Putamen (tissue), 1 donor: ENCODE measurements around the gene PDE4D.

Source experiments
- DNase-seq: peaks from one replicate; pipeline ENCODE4 v3.0.0-alpha.2; 2016; ENCODE audit warnings: low spot score

PDE4D gene

DNA sequence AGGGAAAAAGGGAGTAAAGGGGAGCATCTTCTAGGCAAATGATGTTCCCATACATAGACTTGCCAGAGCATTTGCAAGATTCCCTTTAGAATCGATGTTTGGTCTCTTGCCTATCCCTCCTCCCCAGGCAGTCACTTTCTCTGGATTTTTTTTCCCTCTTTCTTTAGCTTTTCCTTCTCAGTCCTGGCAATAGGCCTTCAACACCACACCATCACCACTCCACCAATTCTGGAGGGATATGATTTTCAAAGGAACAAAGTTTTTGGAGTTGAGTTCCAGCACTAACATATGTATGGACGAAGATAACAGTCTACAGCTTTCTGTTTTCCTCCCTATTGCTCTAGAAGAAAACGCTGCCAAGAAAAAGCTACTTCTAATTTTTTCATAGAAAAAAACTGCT lies 377.4 kb downstream of the PDE4D start:
- no peak for DNase-seq

- DNase-seq, result no peak
These were observed 387.1 kb downstream of the PDE4D start for GRCh38 chr5:59506285-59506877.

- no peak for DNase-seq
These were observed 389.5 kb downstream of the PDE4D start for GRCh38 chr5:59504043-59504442.

DNA sequence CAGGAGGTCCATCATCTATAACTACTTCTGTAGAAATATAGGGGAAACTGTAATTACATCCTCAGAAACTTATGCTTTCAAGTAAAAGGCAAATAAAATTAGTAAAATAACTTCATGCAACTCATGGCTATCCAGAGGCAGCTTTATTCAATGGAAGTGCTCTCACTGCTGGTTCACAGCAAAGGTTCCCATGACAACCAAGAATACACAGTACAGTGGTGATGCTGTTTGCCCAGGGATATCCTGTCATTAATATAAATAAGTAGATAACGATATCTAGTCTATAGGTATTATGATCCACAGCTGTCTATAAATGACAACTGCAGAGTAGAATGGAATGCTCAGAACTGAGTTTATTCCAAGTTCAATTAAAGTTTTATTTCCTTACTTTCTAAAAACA lies 390.3 kb downstream of the PDE4D start:
- DNase-seq, result no peak

DNA sequence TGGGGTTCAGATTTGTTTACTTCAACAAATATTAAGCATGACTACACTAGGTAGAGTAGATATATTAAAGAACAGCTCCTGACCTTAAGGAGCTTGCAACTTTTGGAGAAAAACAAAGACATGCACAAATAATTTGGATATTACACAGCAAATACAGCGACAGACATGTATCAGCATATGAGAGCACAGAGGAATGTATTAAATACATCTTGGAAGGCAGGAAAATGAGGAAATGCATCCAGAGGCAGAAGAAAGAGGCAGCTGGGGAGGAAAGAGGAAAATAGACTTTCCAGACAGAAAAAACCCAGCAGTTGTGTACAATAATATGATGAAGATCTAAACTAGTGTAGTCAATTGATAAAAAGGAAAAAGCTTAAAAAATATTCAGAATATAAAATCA lies 392.2 kb downstream of the PDE4D start:
- no peak for DNase-seq

DNA sequence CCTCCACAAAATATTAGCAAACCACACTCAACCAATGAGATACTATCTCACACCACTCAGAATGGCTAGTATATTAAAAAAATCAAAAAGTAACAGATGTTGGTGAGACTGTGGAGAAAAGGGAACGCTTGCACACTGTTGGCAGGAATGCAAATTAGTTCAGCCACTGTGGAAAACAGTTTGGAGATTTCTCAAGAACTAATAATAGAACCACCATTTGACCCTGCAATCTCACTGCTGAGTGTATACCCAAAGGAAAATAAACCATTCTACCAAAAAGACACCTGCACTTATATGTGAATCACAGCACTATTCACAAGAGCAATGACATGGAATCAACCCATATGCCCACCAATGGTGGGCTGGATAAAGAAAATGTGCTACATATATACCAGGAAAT lies 393.5 kb downstream of the PDE4D start:
- no peak for DNase-seq

DNA sequence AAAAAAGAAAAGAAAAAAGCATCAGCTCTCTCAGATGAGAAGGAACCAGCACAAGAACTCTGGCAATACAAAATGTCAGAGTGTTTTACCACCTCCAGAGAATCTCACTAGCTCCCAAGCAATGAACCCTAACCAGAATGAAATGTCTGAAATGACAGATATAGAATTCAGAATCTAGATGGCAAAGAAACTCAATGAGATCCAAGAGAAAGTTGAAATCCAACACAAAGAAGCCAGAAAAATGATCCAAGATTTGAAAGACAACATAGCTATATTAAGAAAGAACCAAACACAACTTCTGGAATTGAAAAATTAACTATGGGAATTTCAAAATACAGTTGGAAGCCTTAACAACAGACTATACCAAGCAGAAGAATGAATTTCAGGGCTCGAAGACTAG lies 396.3 kb downstream of the PDE4D start:
- no peak for DNase-seq

DNA sequence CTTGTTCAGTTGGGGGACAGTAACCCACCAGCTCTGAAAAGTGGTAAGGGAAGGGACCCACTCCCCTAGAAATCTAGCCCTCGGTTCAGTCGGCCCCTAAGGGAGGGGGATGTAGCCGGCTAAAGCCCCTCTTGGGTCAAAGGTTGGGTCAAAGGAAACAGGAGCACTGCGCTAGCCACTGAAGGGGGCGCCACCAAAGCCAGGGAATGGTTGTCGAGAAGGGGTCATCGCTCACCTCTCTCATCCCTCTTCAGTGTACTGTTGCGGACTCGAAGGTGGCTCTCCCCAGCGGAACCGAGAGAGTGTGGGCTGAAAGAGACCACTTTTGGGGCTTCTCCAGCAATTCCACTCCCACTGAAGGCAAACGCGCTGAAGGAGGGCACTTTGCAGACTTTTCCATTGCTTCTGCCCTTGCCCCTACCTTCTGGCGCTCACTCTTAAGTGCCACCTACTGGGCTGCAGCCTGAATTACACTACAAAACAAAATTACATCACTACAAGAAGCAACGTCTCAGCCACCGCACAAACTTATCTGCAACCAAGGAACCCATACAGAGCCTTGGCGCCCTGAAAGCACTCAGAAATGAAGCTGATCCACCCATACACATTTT lies 396.9 kb downstream of the PDE4D start:
- DNase-seq, result no peak

- no peak for DNase-seq
These were observed 401.6 kb downstream of the PDE4D start for GRCh38 chr5:59491945-59492344.

GRCh38 chr5:59489551-59489950 lies 404.0 kb downstream of the PDE4D start:
- DNase-seq, result no peak

- DNase-seq, result no peak
These were observed 405.5 kb downstream of the PDE4D start for GRCh38 chr5:59487772-59488729.

- DNase-seq, result no peak
These were observed 406.3 kb downstream of the PDE4D start for GRCh38 chr5:59487068-59487686.

GRCh38 chr5:59486508-59486907 lies 407.0 kb downstream of the PDE4D start:
- no peak for DNase-seq

- DNase-seq, result peak; percentile 37
These were observed 407.7 kb downstream of the PDE4D start for GRCh38 chr5:59485629-59486439.

GRCh38 chr5:59485107-59485506 lies 408.4 kb downstream of the PDE4D start:
- no peak for DNase-seq

DNA sequence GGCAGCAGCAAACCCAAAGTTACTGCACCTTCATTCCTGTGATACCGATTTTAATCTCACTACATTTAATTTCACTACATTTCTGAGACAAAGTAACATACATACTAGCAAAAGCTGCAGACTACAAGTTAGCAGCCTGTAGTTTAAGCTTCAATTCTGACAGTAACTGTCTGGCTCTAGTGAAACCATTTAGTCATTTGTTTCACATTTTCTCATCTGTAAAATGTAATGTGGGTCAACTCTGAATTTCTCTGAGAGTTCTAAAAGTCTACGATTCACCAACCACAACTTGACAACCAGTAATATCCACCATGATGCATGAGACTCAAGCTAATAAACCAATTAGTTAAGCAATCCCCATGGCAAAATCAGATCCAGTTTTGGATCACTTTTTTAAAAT lies 408.9 kb downstream of the PDE4D start:
- no peak for DNase-seq

DNA sequence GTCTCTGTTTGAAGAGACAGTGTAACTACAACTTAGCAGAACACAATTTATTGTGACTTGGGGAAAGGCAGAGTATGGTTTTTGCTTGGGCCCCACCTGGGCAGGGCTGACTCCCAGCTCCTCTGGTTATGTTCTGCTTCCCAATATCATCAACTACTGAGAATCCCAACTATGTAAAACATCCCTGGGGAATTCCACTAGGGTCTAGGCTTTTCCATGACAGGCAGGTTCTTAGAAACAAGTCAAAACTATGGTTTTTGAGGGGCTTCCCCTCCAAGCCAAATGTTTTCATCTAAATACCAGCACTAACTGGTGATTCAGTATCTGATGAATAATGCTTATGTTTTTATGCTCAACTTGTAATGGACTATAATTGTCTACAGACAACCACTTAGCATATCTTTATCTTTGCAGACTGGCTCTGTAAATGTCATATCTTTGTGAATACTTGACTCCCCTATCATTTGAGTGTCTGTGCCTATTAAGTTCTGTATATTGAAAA lies 409.5 kb downstream of the PDE4D start:
- no peak for DNase-seq

GRCh38 chr5:59479086-59479485 lies 414.4 kb downstream of the PDE4D start:
- no peak for DNase-seq

DNA sequence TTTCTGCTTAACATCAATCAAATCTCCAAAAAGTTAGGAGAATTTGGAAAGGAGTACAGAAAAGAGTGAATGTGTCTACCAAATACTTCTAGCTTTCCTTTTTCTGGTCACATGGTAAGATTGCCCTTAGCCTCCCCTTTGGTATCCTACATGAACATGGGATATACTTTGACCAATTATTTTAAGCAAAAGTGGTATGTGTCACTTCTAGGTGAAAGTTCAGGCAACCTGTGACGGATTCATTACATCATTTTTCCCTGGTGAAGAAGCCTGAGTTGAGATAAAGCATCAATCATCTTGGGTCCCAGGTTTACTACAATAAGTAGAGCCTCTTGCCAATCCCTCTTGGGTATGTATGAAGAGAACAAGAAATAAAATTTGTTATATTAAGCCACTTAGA lies 419.2 kb downstream of the PDE4D start:
- no peak for DNase-seq

DNA sequence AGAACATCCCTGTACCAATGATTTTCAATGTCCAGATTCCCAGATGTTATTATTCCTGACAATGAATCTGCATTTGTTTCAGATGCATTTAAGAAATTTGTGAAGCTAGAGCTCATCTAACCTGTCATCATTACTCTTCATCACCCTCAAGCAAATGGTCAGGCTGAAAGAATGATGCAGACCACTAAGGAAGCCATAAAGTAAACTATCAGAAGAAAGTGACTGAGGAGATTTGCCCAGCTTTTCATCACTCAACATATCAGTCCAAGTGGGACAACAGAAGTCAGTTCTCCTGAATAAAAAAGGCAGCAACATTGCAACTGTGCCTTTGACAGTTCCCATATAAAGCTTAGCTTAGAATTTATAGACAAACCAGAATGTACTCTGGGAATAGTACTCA lies 419.9 kb downstream of the PDE4D start:
- no peak for DNase-seq

DNA sequence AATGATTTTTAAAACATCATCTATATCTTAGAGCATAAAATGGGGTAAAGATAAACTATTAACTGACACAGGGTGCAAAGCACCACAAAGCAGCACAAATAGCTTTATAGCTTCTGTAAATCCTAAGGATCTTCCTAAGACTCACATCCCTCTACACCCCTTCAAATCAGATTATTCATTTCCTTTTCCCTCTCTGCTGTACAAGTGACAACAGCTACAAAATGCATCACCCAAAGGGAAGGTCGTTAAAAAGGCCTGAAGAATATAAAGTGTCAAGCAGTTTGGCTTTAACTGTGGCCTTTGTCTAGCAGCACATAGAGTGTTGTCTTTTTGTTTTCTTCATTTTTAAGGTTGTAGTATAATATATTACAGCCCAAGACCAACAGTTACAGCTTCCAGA lies 422.1 kb downstream of the PDE4D start:
- no peak for DNase-seq

DNA sequence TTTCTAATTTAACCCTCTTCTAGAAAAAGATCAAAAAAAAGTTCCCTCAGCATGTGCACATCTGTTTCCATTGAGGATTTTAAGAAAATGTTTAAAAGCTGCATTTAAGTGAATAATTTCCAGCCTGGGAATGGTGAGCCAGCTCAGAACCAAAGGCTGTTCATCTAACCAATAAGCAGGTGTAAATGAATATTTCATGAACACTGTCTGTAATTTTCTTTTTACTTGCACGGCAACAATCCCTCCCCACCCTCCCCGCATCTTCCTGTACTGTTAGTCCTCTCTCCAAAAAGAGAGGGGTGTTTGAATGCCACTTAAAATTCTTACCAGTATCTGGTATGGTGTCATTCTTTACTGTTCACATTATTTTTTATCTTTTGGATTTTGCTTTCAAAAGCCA lies 425.6 kb downstream of the PDE4D start:
- DNase-seq, result no peak
